ENCODE measurements around the gene ABLIM1.

ABLIM1 gene

DNA sequence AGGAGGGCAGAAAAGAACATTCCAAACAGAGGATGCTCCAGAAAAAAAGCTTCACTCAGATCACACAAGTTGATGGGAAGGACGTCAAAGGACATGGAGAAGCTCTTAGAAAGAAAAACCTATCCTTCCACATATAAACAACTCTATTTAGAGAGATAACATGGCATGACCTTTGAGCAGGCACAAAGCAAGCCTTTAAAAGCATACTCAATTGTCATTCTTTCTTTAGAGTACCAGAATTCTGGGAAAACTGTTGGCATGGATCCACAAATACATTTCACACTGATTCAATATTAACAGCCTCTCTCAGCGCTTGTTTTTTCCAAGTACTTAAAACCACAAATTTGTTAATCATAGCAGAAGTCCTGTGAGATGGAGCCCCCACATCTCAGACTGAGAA lies 7.3 kb upstream of the ABLIM1 start:
- no peak for DNase-seq
- TF ChIP-seq POLR2A (IDR thresholded peaks at IDR 0.05; ENCODE audit: low read length) (no peak), GATA1 (IDR thresholded peaks at IDR 0.05; ENCODE audit: low read depth, low read length) (no peak)

DNA sequence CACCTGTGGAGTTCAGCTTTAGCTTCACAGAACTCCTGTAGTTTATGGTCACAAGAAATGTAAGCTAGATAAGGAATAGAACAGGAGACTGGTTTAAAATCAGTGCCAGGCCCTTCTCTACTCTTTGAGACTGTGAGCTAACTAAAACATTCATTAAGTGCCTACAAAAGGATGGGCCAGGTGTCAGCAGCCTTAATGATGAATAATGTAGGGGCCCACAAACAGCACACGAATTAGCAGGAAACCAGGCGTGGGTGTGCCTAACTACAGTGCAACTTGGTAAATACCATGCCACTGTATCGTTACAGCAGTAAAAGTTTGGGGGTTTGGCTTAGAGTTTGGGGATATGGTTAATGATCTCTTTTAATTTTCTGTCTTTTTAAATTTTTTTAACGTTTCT lies 6.1 kb upstream of the ABLIM1 start:
- DNase-seq = no peak
- no peak for TF ChIP-seq GATA1 (IDR thresholded peaks at IDR 0.05; ENCODE audit: low read depth, low read length)
- no peak for TF ChIP-seq POLR2A (IDR thresholded peaks at IDR 0.05; ENCODE audit: low read length)

- no peak for TF ChIP-seq POLR2A (IDR thresholded peaks at IDR 0.05; ENCODE audit: low read length)
- no peak for TF ChIP-seq GATA1 (IDR thresholded peaks at IDR 0.05; ENCODE audit: low read depth, low read length)
- no peak for DNase-seq
Observed at GRCh38 chr10:114663626-114664025, 5.6 kb upstream of the ABLIM1 start.

DNA sequence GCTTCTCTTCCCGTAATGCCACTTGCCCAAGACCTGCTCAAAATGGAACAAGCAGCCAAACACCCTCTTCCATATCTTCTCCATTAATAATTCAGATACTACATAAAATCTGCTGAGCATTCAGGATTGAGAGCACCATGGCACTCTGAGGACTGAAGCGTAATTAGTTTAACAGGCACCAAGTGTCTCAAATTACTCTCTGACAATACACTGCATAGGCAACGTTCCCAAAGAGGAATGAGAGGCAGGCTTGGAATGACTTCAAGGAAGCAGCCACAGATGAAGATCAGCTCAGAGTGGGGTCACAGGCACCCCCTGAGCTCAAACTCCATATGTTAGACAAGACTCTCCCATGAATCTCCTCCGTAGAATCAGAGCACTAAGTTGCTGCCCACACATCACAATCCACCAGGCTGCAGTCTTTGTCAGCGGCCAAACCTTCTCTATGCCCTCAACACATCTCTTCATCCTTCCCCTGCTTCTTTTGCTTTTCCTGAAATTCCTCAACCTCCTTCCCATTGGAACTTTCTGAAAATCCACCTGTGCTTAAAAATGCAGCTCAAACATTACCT lies 4.7 kb upstream of the ABLIM1 start:
- DNase-seq = no peak
- TF ChIP-seq POLR2A (IDR thresholded peaks at IDR 0.05; ENCODE audit: low read length) (no peak), GATA1 (IDR thresholded peaks at IDR 0.05; ENCODE audit: low read depth, low read length) (no peak)

DNA sequence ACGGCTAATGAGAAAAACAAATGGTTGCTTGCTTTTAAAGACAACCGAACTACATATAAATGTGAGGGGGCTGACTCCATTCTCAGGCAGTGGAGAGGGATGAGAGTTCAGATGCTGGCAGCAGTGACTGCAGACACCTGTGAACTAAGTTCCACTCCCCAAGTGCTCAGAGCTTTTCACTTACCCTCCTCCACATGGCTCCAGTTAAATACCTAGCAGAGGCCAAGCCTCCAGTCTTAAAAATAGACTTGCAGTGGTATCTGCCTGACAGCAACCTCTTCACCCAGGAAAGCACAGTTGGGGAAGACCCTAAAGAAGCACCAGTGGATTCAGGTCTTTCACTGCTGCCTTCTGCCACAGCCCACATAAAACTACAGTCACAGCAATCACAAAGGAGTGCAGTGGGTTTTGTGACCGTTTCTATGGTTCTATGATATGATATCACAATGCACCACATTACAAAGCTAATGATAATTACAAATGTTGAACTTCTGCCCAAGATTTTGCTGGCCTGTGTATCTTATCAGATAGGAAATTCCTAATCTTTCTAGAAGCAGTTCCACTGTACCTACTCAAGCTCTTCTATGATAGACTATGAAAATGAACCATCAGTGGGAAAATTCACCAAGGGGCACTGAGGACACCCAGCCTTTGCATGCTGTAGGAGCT lies 3.3 kb upstream of the ABLIM1 start:
- TF ChIP-seq POLR2A (IDR thresholded peaks at IDR 0.05; ENCODE audit: low read length) (no peak), GATA1 (IDR thresholded peaks at IDR 0.05; ENCODE audit: low read depth, low read length) (no peak)
- DNase-seq = peak in 1 of 2 experiments; percentile 76

DNA sequence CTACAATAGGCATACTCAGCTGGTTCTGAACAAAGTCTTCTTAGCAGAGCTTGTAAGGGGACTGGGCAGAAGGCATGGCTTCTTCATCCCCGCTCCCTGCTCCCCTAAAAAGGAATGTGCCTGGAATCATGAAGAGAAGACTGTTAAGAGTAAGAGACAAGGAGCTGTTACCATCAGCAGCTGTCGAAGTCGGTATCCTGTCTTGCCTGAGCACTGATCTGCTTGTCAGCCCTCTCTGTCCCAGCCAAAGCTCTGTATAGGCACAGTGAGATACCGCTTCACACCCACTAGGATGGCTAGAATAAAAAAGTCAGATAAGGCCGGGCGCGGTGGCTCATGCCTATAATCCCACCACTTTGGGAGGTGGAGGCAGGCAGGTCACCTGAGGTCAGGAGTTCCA lies 2.4 kb downstream of the ABLIM1 start:
- no peak for DNase-seq

DNA sequence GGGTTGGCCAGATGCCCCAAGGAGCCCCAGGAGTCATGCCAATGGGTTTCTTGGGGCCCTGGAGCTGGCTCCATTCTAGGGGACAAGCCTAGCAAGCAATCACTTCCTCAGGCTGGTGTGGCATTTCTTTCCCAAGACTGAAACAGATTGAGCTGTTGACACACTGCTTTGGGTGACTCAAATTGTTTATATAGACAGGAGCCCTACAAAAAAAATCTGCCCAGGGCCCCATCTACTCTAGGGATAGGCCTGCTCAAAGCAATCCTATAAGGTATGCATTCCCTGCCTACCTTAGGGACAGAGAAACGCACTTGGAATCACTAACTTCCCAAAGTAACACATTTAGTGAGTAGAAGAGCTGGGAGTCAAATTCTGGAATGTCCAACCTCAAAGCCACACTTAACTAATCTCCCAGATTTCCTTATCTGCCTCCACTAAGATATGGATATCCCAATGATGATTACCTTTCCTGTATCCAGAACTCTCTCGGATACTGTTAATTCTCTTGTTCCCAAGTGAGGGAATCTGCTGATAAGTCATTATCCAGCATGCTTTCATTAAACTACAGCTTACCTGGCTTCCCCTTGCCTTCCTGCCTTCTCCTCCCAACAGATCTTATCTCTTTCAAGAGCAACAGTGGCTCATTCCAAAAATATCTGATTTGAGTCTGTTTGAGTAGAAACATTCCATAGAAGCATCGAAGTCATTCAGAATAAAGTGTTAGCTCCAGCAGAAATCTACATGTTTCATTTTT lies 3.1 kb downstream of the ABLIM1 start:
- TF ChIP-seq GATA1 (IDR thresholded peaks at IDR 0.05; ENCODE audit: low read depth, low read length) = no peak
- no peak for TF ChIP-seq POLR2A (IDR thresholded peaks at IDR 0.05; ENCODE audit: low read length)
- no peak for DNase-seq

More for the DNA sequence above, 2.4 kb downstream of the ABLIM1 start:
- no peak for TF ChIP-seq GATA1 (IDR thresholded peaks at IDR 0.05; ENCODE audit: low read depth, low read length)
- TF ChIP-seq POLR2A (IDR thresholded peaks at IDR 0.05; ENCODE audit: low read length) = no peak

GRCh38 chr10:114653926-114654325 lies 4.1 kb downstream of the ABLIM1 start:
- DNase-seq = no peak
- TF ChIP-seq GATA1 (IDR thresholded peaks at IDR 0.05; ENCODE audit: low read depth, low read length) (no peak), POLR2A (IDR thresholded peaks at IDR 0.05; ENCODE audit: low read length) (no peak)

GRCh38 chr10:114652402-114653368 lies 5.4 kb downstream of the ABLIM1 start:
- TF ChIP-seq GATA1 (IDR thresholded peaks at IDR 0.05; ENCODE audit: low read depth, low read length) (no peak), POLR2A (IDR thresholded peaks at IDR 0.05; ENCODE audit: low read length) (no peak)
- no peak for DNase-seq

DNA sequence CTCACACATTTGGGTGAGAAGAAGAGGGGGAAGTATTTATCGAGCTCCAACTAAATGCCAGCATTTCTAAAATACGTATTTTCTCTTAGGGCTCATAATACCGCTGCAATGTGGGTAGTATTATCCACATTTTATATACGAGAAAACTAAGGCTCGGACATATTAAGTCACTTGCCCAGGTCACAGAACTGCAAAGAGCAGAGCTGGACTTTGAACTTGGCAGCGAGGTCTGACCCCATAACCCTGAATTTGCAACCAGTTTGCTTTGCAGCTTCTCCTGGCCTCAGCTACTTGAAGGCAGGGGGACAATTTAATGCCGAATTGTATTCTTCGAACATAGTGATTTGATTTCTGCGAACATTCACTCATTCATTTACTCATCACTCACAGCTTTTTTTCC lies 7.2 kb downstream of the ABLIM1 start:
- TF ChIP-seq POLR2A (IDR thresholded peaks at IDR 0.05; ENCODE audit: low read length) = no peak
- TF ChIP-seq GATA1 (IDR thresholded peaks at IDR 0.05; ENCODE audit: low read depth, low read length) = no peak
- no peak for DNase-seq

- TF ChIP-seq GATA1 (IDR thresholded peaks at IDR 0.05; ENCODE audit: low read depth, low read length) (no peak), POLR2A (IDR thresholded peaks at IDR 0.05; ENCODE audit: low read length) (no peak)
- no peak for DNase-seq
Observed at GRCh38 chr10:114650266-114650665, 7.8 kb downstream of the ABLIM1 start.

DNA sequence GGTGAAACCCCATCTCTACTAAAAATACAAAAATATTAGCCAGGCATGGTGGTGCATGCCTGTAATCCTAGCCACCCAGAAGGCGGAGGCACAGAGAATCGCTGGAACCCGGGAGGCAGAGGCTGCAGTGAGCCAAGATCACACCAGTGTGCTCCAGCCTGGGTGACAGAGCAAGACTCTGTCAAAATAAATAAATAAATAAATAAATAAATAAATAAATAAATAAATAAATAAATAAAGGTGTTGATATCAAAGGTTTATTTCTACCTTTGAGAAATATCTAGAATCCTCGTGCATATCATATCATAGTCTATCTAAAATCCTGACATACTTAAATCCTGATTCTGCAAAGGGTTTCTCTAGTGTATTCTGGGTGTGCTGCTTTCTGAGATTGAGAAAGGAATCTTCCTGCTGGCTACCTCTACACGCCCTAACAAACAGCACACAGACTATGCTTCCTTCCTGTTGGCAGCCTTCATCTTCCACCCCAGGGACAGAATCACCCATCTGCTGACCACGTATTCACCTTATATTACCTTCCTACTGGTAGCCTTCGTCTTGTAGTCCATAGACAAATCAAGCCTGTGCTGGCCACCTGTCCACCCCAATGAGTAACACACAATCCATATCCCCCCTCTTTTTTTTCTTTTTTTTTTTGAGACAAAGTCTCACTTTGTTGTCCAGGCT lies 8.7 kb downstream of the ABLIM1 start:
- TF ChIP-seq POLR2A (IDR thresholded peaks at IDR 0.05; ENCODE audit: low read length) (no peak), GATA1 (IDR thresholded peaks at IDR 0.05; ENCODE audit: low read depth, low read length) (no peak)
- no peak for DNase-seq

- peak; percentile 32 to 57 for DNase-seq
- TF ChIP-seq GATA1 (IDR thresholded peaks at IDR 0.05; ENCODE audit: low read depth, low read length) = no peak
- TF ChIP-seq POLR2A (IDR thresholded peaks at IDR 0.05; ENCODE audit: low read length) = no peak
Observed at GRCh38 chr10:114648368-114648767, 9.7 kb downstream of the ABLIM1 start.

Data from erythroblast (primary cell).